Omental fat pad (tissue), 4 donors: Measurements from ENCODE around the gene KSR2. TPM values are rescaled to one million over a fixed set of nuclear protein-coding genes. Genes with fewer than 3 reads are reported as not detected.

Experiments used
- ATAC-seq: fragments of 150-250 bp; one replicate; pipeline ENCODE4 v1.9.1; 2016; ENCODE audit warnings: mild to moderate bottlenecking, moderate library complexity; ENCODE audit not compliant: low FRiP score
- DNase-seq: peaks from one replicate; pipeline ENCODE4 v3.0.0-alpha.2; 2019; ENCODE audit warnings: low spot score
- total RNA-seq, 4 donors: library from RNA; depleted of rRNA; stranded (reverse); fragments of >200 nt; gene quantifications; one replicate each; pipeline ENCODE4 v1.1.0, GENCODE V29; 2016
- TF ChIP-seq, protein P1 (sequence below), 3 donors: fragments of 450-650 bp; IDR thresholded peaks; one replicate each; pipeline ENCODE4 v1.5.1; 2016 to 2017; ENCODE audit warnings: antibody characterized with exemption in 3 of 3, mild to moderate bottlenecking in 3 of 3, moderate library complexity in 2 of 3

KSR2 gene
- total RNA-seq, 4 donors from 2014 or later: under 0.01 to 0.16 (median under 0.01) TPM; not detected in 1

DNA sequence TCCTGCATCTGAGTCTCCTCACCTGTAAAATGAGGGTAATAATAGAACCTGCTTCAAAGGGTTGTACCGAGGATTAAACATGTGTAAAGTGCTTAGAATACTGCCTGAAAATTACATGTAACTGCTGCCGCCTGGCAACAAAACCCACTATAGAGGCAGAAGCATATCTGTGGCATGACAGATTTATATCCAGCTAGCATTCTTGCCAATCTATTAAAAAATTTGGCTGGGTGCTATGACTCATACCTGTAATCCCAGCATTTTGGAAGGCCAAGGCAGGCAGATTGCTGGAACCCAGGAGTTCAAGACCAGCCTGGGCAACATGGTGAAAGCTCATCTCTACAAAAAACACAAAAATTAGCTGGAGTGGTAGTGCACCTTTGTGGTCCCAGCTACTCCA is 16.4 kb upstream of the KSR2 start:
- TF ChIP-seq, protein P1, sequence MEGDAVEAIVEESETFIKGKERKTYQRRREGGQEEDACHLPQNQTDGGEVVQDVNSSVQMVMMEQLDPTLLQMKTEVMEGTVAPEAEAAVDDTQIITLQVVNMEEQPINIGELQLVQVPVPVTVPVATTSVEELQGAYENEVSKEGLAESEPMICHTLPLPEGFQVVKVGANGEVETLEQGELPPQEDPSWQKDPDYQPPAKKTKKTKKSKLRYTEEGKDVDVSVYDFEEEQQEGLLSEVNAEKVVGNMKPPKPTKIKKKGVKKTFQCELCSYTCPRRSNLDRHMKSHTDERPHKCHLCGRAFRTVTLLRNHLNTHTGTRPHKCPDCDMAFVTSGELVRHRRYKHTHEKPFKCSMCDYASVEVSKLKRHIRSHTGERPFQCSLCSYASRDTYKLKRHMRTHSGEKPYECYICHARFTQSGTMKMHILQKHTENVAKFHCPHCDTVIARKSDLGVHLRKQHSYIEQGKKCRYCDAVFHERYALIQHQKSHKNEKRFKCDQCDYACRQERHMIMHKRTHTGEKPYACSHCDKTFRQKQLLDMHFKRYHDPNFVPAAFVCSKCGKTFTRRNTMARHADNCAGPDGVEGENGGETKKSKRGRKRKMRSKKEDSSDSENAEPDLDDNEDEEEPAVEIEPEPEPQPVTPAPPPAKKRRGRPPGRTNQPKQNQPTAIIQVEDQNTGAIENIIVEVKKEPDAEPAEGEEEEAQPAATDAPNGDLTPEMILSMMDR (IDR thresholded peaks at IDR 0.05): no peak
- no peak for DNase-seq
- no peak for ATAC-seq

DNA sequence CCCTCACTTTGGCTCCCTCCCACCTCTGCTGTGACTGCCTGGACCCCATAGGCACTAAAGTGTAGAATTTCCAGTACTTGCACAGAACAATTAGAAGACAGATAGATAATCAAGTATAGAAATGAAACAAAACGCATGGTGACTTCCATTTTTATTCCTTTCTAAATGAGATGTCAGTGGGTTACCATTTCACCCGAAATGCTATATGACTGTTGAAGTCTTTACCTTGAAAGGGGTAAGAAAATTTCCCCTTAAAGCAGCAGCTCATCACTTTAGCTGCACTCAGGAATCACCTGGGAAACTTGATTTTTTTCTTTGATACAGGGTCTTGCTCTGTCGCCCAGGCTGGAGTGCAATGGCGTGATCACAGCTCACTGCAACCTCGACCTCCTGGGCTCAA is 12.5 kb upstream of the KSR2 start:
- DNase-seq (no peak), ATAC-seq (no peak)
- TF ChIP-seq, protein P1 (IDR thresholded peaks at IDR 0.05): no peak

DNA sequence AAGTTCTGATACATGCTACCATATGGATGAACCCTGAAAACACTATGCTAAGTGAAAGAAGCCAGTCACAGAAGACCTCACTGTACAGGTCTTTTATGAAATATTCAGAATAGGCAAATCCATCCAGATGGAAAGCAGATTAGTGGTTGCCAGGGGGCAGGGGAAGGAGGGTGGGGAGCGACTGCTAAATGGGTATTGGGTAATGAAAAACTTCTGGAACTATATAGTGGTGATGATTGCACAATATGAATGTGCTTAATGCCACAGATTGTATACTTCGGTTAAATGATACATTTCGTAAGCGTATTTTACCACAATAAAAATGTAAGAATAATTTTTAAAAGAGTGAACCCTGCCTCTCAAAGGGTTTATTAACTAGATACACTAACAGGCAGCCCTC is 11.8 kb upstream of the KSR2 start:
- TF ChIP-seq, protein P1 (IDR thresholded peaks at IDR 0.05): no peak
- ATAC-seq: no peak
- no peak for DNase-seq

DNA sequence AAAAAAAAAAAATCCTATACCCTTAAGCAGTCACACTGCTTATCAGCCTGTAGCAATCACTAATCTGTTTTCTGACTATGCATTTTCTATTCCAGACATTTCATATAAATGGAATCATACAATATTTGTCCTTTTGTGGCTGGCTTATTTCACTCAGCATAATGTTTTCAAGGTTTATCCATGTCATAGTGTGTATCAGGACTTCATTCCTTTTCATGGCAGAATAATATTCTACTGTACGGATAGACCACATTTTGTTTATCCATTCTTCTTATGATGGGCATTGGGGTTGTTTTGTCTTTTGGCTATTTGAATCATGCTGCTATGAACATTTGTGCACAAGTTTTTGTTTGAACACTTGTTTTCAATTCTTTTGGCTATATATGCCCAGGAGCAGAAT is 8.6 kb upstream of the KSR2 start:
- ATAC-seq (no peak), DNase-seq (no peak)
- TF ChIP-seq, protein P1 (IDR thresholded peaks at IDR 0.05): no peak

DNA sequence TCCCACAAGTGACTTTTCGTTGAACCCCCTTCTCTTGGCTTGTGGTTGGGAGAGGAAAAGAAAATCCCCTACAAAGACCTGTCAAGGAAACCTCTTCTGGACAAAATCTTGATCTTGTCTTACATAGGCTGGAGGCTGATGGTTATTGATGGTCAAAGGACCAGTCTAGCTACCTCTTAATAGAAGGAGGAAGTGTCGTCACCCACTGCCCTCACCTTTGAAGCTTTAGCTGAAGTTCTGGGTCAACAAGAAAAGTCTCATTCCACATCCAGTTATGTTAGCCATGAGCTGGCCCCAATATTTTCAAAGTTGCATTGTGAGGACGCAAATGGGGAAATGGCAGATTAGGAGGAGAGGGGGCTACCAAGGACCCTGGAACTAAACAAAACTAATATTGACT is 6.2 kb upstream of the KSR2 start:
- TF ChIP-seq, protein P1 (IDR thresholded peaks at IDR 0.05): no peak
- ATAC-seq: no peak
- DNase-seq: no peak

DNA sequence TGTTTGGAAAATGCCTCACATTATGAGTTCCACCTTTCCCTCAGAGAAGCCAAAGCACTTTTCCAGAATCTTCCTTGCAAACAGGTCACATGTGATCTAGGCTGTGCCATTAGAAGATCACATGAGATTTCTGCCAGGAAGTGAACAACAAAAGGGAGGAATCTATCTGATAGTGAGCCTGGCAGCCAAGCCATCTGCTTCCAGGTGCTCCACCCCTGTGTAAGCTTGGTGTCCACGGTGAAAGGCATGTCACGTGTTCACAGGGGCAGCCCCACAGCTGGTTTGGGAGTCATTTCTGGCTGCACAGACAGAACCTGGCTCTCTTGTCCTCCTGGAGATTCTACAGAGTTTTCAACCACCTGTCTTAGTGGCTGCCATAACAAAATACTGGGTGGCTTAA is 3.5 kb upstream of the KSR2 start:
- DNase-seq (no peak), ATAC-seq (no peak)
- TF ChIP-seq, protein P1 (IDR thresholded peaks at IDR 0.05): no peak

DNA sequence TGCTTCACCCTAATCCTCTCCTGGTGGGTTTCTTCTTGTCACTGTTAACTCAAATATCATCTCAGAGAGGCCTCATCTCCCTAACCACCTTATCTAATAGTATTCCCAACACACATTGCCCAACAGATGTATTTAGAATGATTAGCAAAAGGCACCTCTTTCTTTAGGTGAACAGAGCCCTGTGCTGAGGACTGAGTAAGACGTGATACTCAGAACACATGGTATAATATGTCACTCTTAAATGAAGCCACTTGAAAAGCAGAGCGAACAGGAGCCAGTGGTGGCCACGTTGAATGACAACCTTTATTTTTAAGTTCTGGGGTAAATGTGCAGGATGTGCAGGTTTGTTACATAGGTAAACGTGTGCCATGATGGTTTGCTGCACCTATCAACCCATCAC is 1.5 kb upstream of the KSR2 start:
- DNase-seq (no peak), ATAC-seq (no peak)
- TF ChIP-seq, protein P1 (IDR thresholded peaks at IDR 0.05): no peak
